Breast epithelium (tissue), 4 donors: ENCODE measurements around the gene SLC36A4. TPM values are rescaled to one million over a fixed set of nuclear protein-coding genes. Genes with fewer than 3 reads are reported as not detected.
"Not testable (repeated sequence)": the region's sequence is repeated elsewhere in the genome, so short reads cannot be mapped to it uniquely, and the experiment has no call there.

ENCODE experiments used
- DNase-seq, 2 donors: peaks; one replicate each; pipeline ENCODE4 v3.0.0-alpha.2; 2019; ENCODE audit warnings: low spot score in 2 of 2
- H3K27ac ChIP-seq, 2 donors: fragments of 200-600 bp; sonication (generic) in 1 of 2; one replicate each; pipeline ENCODE4 v1.5.1; 2016 to 2019; ENCODE audit warnings: mild to moderate bottlenecking in 1 of 2
- H3K27me3 ChIP-seq, 2 donors: fragments of 200-600 bp; sonication (generic) in 1 of 2; one replicate each; pipeline versions ENCODE4 v1.5.1 to v1.6.0; 2017 to 2019; ENCODE audit warnings: control low read depth in 1 of 2, mild to moderate bottlenecking in 1 of 2
- H3K36me3 ChIP-seq: fragments of 200-600 bp; one replicate; pipeline ENCODE4 v1.5.1; 2019
- H3K4me1 ChIP-seq, 2 donors: fragments of 200-600 bp; sonication (generic); one replicate each; pipeline ENCODE4 v1.5.1; 2016 to 2019; ENCODE audit warnings: control low read depth in 1 of 2
- H3K4me3 ChIP-seq, 3 donors: fragments of 200-600 bp; sonication (generic); 1 replicate in 2 of 3; 2 replicates in 1 of 3; pipeline ENCODE4 v1.5.1; 2016 to 2019; ENCODE audit warnings: mild to moderate bottlenecking in 3 of 3, moderate library complexity in 2 of 3
- H3K9me3 ChIP-seq, 2 donors: fragments of 200-600 bp; sonication (generic) in 1 of 2; one replicate each; pipeline ENCODE4 v1.5.1; 2016 to 2019; ENCODE audit warnings: control low read depth in 1 of 2
- POLR2A ChIP-seq: fragments of 450-650 bp; IDR thresholded peaks from one replicate; pipeline ENCODE4 v1.6.1; 2016; ENCODE audit warnings: antibody characterized with exemption, mild to moderate bottlenecking, moderate library complexity
- POLR2AphosphoS5 ChIP-seq, 3 donors: sonication (generic); formaldehyde crosslinking; IDR thresholded peaks; one replicate each; pipeline ENCODE4 v1.6.1; 2017; ENCODE audit warnings: antibody characterized with exemption in 3 of 3
- intact Hi-C: fragments of 100-400 bp; cut with DNase I; formaldehyde crosslinking; loops from one replicate; pipeline ENCODE4 v1.15.1; 2023; ENCODE audit warnings: low total_unique reads
- total RNA-seq, 3 donors: library from RNA; depleted of rRNA; stranded (reverse); fragments of >200 nt; gene quantifications; one replicate each; pipeline ENCODE4 v1.1.0, GENCODE V29; 2016
- TF ChIP-seq, protein P1 (sequence below), 3 donors: fragments of 450-650 bp; IDR thresholded peaks; one replicate each; pipeline ENCODE4 v1.5.1; 2016 to 2017; ENCODE audit warnings: antibody characterized with exemption in 3 of 3, mild to moderate bottlenecking in 3 of 3, moderate library complexity in 3 of 3

Gene SLC36A4
- total RNA-seq, result 10 to 100 TPM; 19.8 to 26.3 (median 21.6) TPM

DNA sequence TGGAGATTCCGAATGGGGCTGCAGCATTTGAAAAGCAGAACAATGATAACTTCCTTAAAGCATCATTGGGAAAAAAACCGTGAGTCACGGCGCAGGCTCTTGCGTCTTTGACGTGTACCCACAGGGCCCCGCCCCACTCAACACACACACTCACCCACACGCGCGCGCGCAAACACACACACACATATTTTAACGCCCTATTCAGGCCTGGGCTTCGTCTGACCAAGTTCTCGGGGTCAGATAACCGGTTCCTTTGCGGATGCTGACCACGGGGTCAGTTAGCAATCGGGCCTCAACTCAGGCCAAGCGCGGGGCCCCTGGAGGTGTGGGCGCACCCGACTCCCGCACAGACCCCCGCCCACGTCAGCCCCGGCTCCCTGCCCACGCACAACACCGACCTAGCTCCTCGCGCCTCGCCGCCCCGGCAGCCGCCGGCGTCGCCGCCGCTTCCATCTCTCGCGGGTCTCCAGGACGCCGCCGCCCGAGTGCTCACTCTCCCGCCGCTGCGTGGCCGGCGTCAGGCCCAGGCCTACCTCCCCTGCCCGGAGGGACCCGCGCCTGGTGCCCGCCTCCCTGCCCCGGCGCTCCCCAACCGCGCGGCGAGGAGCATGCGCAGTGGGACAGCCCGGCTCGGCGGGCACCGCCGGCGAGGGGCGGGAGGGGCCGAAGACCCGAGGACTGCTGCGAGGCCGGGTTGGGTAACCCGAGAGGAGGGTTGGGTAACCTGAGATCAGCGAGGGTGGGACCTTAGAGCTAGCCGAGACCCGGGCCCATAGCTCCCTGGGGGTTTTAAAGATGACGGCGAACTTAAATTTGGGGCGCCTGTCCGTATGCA, at the start of gene SLC36A4:
SLC36A4 (minus strand) TSS at position 612 of the 835 bp plus-strand sequence; CDS start at position 453, 159 bp downstream.
- DNase-seq, result peak; percentile 85 to 88
- Histone ChIP-seq H3K36me3 (no peaks in the 10 kb centered on the region), H3K4me3 (peak within 1 kb of the TSS; percentile 78 to 89 (median 82)), H3K27ac (peak within 1 kb of the TSS; percentile 95 to 97), H3K9me3 (no peaks in the 10 kb centered on the region), H3K4me1 (peaks cover 0 to 4% of the 10 kb centered on the region in 2 donors), H3K27me3 (no peaks in the 10 kb centered on the region)
- intact Hi-C loops, result no loop called here
- TF ChIP-seq POLR2AphosphoS5 (IDR thresholded peaks at IDR 0.05) (peak; percentile 57 to 83 (median 74)), POLR2A (peak; percentile 15)
- TF ChIP-seq, protein P1, sequence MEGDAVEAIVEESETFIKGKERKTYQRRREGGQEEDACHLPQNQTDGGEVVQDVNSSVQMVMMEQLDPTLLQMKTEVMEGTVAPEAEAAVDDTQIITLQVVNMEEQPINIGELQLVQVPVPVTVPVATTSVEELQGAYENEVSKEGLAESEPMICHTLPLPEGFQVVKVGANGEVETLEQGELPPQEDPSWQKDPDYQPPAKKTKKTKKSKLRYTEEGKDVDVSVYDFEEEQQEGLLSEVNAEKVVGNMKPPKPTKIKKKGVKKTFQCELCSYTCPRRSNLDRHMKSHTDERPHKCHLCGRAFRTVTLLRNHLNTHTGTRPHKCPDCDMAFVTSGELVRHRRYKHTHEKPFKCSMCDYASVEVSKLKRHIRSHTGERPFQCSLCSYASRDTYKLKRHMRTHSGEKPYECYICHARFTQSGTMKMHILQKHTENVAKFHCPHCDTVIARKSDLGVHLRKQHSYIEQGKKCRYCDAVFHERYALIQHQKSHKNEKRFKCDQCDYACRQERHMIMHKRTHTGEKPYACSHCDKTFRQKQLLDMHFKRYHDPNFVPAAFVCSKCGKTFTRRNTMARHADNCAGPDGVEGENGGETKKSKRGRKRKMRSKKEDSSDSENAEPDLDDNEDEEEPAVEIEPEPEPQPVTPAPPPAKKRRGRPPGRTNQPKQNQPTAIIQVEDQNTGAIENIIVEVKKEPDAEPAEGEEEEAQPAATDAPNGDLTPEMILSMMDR (IDR thresholded peaks at IDR 0.05), result no peak

- DNase-seq, H3K36me3 ChIP-seq, H3K4me3 ChIP-seq, H3K27me3 ChIP-seq, H3K4me1 ChIP-seq, intact Hi-C loops, H3K9me3 ChIP-seq, H3K27ac ChIP-seq: not testable (repeated sequence)
Observed at GRCh38 chr11:93246790-93247189, 49.0 kb upstream of the SLC36A4 start.

GRCh38 chr11:93244018-93244417, 46.2 kb upstream of the SLC36A4 start:
- no peaks in the 10 kb centered on the region for H3K27me3 ChIP-seq
- H3K36me3 ChIP-seq, result no peaks in the 10 kb centered on the region
- TF ChIP-seq, protein P1 (IDR thresholded peaks at IDR 0.05), result no peak
- no peak for TF ChIP-seq POLR2AphosphoS5 (IDR thresholded peaks at IDR 0.05)
- H3K27ac ChIP-seq, result no peak overlapping the region
- no peak overlapping the region for H3K4me3 ChIP-seq
- no peaks in the 10 kb centered on the region for H3K4me1 ChIP-seq
- intact Hi-C loops, result no loop called here
- H3K9me3 ChIP-seq, result no peaks in the 10 kb centered on the region
- no peak for DNase-seq

- DNase-seq, result no peak
- no peaks in the 10 kb centered on the region for H3K27me3 ChIP-seq
- H3K36me3 ChIP-seq, result no peaks in the 10 kb centered on the region
- intact Hi-C loops, result loop anchor here (10.0 kb wide), 1 partner anchor 415 kb away; no protein-coding TSS in a partner anchor
- H3K9me3 ChIP-seq, result no peaks in the 10 kb centered on the region
- no peak for TF ChIP-seq POLR2AphosphoS5 (IDR thresholded peaks at IDR 0.05)
- TF ChIP-seq, protein P1 (IDR thresholded peaks at IDR 0.05), result no peak
- no peak for TF ChIP-seq POLR2A
- no peak overlapping the region for H3K27ac ChIP-seq
- H3K4me1 ChIP-seq, result no peaks in the 10 kb centered on the region
- no peak overlapping the region for H3K4me3 ChIP-seq
Observed at GRCh38 chr11:93239966-93240365, 42.2 kb upstream of the SLC36A4 start.

GRCh38 chr11:93238956-93239355, 41.2 kb upstream of the SLC36A4 start:
- Histone ChIP-seq H3K27ac (no peak overlapping the region), H3K9me3 (no peaks in the 10 kb centered on the region), H3K36me3 (no peaks in the 10 kb centered on the region), H3K4me3 (no peak overlapping the region), H3K4me1 (no peaks in the 10 kb centered on the region), H3K27me3 (no peaks in the 10 kb centered on the region)
- no peak for DNase-seq
- intact Hi-C loops, result loop anchor here (10.0 kb wide), 1 partner anchor 416 kb away; no protein-coding TSS in a partner anchor
- TF ChIP-seq POLR2AphosphoS5 (IDR thresholded peaks at IDR 0.05), result no peak
- no peak for TF ChIP-seq POLR2A
- TF ChIP-seq, protein P1 (IDR thresholded peaks at IDR 0.05), result no peak
